IgD-negative memory B cell (primary cell): Measurements from ENCODE around the gene CEP128. TPM values are rescaled to one million over a fixed set of nuclear protein-coding genes. Genes with fewer than 3 reads are reported as not detected.

ENCODE experiments used
- H3K27ac Mint-ChIP-seq, 3 donors: one replicate each; pipeline ENCODE4 v1.8.0; 2020 to 2022; ENCODE audit warnings: mild to moderate bottlenecking in 3 of 3, mixed read lengths in 3 of 3, moderate library complexity in 1 of 3
- H3K27me3 Mint-ChIP-seq: one replicate; pipeline ENCODE4 v1.8.0; 2021; ENCODE audit warnings: mixed read lengths
- H3K36me3 Mint-ChIP-seq: one replicate; pipeline ENCODE4 v1.8.0; 2020; ENCODE audit warnings: mild to moderate bottlenecking, mixed read lengths
- H3K4me1 Mint-ChIP-seq, 3 donors: one replicate each; pipeline ENCODE4 v1.8.0; 2020 to 2022; ENCODE audit warnings: mixed read lengths in 3 of 3, mild to moderate bottlenecking in 1 of 3
- H3K4me3 Mint-ChIP-seq, 4 donors: one replicate each; pipeline ENCODE4 v1.8.0; 2020 to 2022; ENCODE audit warnings: mild to moderate bottlenecking in 4 of 4, mixed read lengths in 4 of 4, moderate library complexity in 3 of 4
- H3K9me3 Mint-ChIP-seq, 3 donors: one replicate each; pipeline ENCODE4 v1.8.0; 2020 to 2021; ENCODE audit warnings: mixed read lengths in 3 of 3, mild to moderate bottlenecking in 1 of 3
- polyA plus RNA-seq: library from polyadenylated mRNA; unstranded; fragments of 300-500 nt; fragmentation: Illumina TruSeq; gene quantifications from one replicate; pipeline ENCODE4 v1.2.3, GENCODE V29; 2021

The CEP128 gene
- polyA plus RNA-seq, 1 donor from 2014 or later, result 2.8 TPM

DNA sequence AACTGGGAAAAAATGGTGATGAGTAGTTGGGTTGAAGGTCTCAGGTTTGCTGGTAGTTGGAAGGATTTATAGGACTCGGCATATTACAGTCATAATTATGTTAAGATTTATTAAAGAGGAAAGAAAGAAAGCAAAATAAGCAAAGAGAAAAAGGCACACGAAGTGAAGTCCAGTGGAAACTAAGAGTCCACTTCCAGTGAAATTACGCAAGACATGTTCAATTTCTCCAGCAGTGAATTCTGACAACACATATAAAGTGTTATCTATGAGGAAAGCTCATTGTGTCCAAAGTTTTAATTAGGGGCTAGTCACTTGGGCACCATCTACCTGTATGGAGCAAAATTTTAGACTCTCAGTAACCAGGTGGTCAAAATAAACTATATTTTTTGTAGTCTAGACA is 143.3 kb downstream of the CEP128 start:
- no peaks in the 10 kb centered on the region for H3K4me1 Mint-ChIP-seq
- no peaks in the 10 kb centered on the region for H3K27me3 Mint-ChIP-seq
- peaks cover 8 to 15% (median 9%) of the 10 kb centered on the region in 3 donors for H3K9me3 Mint-ChIP-seq
- H3K36me3 Mint-ChIP-seq, result peaks cover 9% of the 10 kb centered on the region
- no peak overlapping the region for H3K27ac Mint-ChIP-seq
- no peak overlapping the region for H3K4me3 Mint-ChIP-seq

DNA sequence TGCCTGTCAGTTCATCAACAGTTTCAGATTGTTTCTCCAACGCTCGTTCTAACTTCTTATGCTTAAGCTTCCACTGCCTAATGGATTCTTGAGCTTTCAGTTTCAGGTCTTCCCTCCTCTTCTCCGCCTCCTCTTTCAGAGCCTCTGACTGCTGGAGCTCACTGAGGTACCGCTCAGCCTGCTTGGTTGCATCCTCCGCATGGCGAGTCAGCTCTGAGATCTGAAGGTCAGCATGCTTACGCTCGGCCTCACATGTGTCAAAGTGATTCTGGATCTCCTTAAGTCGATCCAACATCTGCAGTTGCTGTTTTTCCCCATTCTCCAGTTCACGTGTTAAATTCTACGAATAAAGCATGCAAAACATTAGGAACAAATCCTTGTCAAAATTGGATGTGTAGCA is 148.8 kb downstream of the CEP128 start:
- Mint-ChIP-seq H3K4me3 (no peak overlapping the region), H3K27ac (no peak overlapping the region)

DNA sequence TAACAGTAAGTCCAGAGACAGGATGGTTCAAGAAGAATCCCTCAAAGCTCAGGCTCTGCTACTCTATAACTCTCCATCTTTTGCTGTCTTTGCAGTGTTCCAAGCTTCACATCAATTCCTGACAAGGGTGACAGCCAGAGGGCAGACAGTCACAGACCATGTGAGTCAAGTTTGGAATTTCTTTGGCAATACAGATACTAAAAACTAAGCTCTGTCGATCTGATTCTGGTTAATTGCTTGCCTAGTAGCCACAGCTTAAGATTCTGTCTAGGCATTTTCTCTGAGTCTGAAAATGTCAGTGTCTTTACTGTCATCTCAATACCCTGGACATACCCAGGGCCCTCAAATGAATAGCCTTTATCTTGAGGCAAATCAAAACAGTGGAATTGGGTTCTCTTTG is 153.7 kb downstream of the CEP128 start:
- H3K4me1 Mint-ChIP-seq, result no peaks in the 10 kb centered on the region
- H3K4me3 Mint-ChIP-seq, result no peak overlapping the region
- H3K36me3 Mint-ChIP-seq, result peaks cover 8% of the 10 kb centered on the region
- H3K27me3 Mint-ChIP-seq, result no peaks in the 10 kb centered on the region
- no peaks in the 10 kb centered on the region for H3K9me3 Mint-ChIP-seq
- no peak overlapping the region for H3K27ac Mint-ChIP-seq

More for the DNA sequence above, 148.8 kb downstream of the CEP128 start:
- Mint-ChIP-seq H3K36me3 (peaks cover 10% of the 10 kb centered on the region), H3K27me3 (no peaks in the 10 kb centered on the region), H3K4me1 (no peaks in the 10 kb centered on the region), H3K9me3 (no peaks in the 10 kb centered on the region)

DNA sequence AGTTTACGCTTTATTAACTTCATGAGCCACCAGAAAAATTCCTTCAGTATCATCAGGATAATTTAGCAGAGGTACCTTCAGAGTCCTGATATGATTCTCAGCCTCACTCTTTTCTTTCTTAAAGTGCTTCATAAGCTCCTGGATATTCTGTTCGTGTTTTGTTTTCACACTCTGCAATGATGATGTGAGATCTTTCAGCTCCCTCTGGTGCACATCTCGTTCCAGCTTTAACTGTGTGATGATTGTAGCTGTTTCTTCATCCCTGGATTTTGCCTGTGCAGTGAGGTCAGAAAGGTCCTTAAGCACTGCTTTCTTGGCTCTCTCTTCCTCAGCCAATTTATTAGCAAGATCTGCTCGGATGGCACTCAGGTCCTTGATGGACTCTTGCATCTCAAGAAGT is 156.7 kb downstream of the CEP128 start:
- Mint-ChIP-seq H3K36me3 (peaks cover 5% of the 10 kb centered on the region), H3K9me3 (no peaks in the 10 kb centered on the region)

DNA sequence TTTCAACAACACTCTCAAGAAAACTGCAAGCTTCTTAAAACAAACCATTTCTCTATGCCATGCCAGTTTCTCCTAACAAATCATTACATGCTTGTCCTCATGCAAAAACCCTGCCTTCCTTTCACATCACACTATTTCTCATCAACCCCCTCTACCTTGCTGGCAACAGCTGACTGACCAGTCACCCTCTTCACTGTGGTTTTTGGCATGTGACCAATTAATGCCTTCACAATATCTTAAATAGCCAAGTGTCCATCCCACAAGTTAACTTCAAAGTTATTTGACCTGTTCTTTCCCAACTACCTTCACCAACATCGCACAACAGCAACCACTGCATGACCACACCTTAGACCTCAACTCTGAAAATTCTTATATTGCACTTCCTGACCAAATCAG is 159.6 kb downstream of the CEP128 start:
- Mint-ChIP-seq H3K27me3 (no peaks in the 10 kb centered on the region), H3K27ac (no peak overlapping the region), H3K36me3 (peaks cover under 1% of the 10 kb centered on the region), H3K9me3 (no peaks in the 10 kb centered on the region), H3K4me1 (no peaks in the 10 kb centered on the region), H3K4me3 (no peak overlapping the region)

More for the DNA sequence above, 156.7 kb downstream of the CEP128 start:
- H3K4me1 Mint-ChIP-seq, result no peaks in the 10 kb centered on the region
- no peak overlapping the region for H3K27ac Mint-ChIP-seq
- H3K27me3 Mint-ChIP-seq, result no peaks in the 10 kb centered on the region
- no peak overlapping the region for H3K4me3 Mint-ChIP-seq

DNA sequence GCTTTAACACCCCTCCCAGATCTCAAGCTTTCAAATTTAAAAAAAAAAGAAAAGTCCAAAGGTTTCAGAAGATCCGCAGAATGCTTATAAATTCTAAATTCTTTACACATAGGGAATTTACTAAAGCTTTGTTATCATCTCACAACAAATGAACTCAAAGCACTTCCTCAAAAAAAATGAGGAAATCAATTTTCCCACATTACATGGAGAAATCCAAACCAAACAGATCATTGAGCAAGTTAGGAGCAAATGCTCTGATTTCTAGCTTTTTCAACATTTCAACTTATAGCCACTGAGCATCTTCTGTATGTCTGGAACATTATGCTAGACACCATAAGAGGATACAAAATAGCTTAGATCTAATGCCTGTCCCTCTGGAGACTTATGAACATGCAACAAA is 161.0 kb downstream of the CEP128 start:
- H3K9me3 Mint-ChIP-seq, result no peaks in the 10 kb centered on the region
- no peak overlapping the region for H3K27ac Mint-ChIP-seq
- H3K27me3 Mint-ChIP-seq, result no peaks in the 10 kb centered on the region
- H3K4me1 Mint-ChIP-seq, result no peaks in the 10 kb centered on the region
- H3K36me3 Mint-ChIP-seq, result peaks cover 1% of the 10 kb centered on the region
- no peak overlapping the region for H3K4me3 Mint-ChIP-seq

DNA sequence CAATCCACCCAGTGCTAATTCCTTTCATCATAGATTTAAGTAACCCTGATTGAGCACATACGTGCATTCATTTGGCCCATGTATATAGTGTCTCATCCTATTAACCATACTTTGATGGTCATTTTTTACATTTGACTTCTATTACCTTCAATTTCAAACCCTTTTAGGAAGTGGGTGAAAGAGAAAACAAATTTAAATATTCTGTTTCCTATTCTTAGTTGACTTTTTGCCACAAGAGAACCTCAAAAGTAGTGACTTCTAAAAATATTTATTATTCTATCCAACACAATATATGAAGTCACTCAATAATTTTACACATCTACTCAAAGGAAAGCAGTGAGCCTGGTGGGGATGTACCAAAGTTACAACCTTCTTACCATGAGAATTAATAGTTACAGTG is 164.9 kb downstream of the CEP128 start:
- H3K36me3 Mint-ChIP-seq, result peaks cover 1% of the 10 kb centered on the region
- H3K4me1 Mint-ChIP-seq, result no peaks in the 10 kb centered on the region
- H3K27ac Mint-ChIP-seq, result no peak overlapping the region
- no peak overlapping the region for H3K4me3 Mint-ChIP-seq
- no peaks in the 10 kb centered on the region for H3K9me3 Mint-ChIP-seq
- no peaks in the 10 kb centered on the region for H3K27me3 Mint-ChIP-seq

DNA sequence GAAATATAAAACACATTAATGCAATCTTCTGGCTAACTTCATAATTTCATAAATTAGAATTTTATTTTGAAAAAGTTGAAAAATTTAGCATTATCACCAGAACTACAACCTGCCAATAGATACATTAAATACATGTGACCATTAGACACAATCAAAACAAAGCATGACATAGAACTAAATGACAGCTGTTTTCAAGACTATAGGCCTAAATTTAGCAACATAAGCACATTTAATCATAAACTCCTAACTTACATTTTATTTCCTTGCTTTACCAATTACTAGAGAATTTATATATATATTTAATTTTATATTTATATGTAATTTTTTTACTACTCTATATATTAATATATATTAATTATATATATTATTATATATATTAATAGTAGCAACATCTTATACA is 165.4 kb downstream of the CEP128 start:
- Mint-ChIP-seq H3K36me3 (peaks cover 1% of the 10 kb centered on the region), H3K27me3 (no peaks in the 10 kb centered on the region), H3K4me3 (no peak overlapping the region), H3K9me3 (no peaks in the 10 kb centered on the region), H3K4me1 (no peaks in the 10 kb centered on the region), H3K27ac (no peak overlapping the region)

DNA sequence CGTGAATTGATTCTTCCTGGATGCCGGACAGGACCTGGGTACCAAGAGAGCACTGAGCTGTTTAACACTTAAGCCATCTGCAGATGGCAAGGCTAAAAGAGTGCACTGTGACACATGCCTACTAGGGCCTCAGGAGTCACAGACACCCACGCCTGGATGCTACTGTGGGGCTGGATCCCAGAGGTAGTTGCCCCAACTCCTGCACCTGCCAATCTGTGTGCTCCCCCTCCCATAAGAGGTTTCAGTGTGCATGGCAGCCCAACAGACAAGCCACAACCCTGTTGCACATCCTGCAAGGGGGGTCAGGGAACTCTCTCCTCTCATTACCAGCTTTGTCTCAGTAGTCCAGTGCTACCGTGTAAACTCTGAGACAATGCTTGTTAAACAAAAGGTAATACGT is 169.0 kb downstream of the CEP128 start:
- Mint-ChIP-seq H3K4me1 (no peaks in the 10 kb centered on the region), H3K27me3 (no peaks in the 10 kb centered on the region), H3K36me3 (peaks cover 3% of the 10 kb centered on the region)

DNA sequence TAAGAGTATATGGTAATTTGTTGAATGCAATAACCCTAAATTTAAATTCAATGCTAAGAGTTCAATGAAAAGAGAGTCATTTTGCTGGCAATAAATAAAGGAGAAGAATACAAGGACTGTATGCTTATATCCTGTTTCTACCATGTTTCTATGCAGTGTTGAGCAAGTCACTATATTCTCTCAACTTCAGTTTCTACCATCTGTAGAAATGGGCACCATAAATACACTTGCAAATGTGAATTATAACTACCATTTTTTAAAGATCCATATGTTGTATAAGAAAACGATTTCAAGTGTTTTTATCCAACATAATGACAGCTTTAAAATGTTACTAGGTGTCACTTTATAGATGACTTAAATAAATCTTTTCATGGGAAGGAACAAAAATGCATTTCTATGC is 170.3 kb downstream of the CEP128 start:
- Mint-ChIP-seq H3K4me1 (no peaks in the 10 kb centered on the region), H3K36me3 (peaks cover 2% of the 10 kb centered on the region), H3K27me3 (no peaks in the 10 kb centered on the region), H3K27ac (no peak overlapping the region), H3K4me3 (no peak overlapping the region), H3K9me3 (no peaks in the 10 kb centered on the region)

More for the DNA sequence above, 169.0 kb downstream of the CEP128 start:
- H3K4me3 Mint-ChIP-seq, result no peak overlapping the region
- no peaks in the 10 kb centered on the region for H3K9me3 Mint-ChIP-seq
- no peak overlapping the region for H3K27ac Mint-ChIP-seq

DNA sequence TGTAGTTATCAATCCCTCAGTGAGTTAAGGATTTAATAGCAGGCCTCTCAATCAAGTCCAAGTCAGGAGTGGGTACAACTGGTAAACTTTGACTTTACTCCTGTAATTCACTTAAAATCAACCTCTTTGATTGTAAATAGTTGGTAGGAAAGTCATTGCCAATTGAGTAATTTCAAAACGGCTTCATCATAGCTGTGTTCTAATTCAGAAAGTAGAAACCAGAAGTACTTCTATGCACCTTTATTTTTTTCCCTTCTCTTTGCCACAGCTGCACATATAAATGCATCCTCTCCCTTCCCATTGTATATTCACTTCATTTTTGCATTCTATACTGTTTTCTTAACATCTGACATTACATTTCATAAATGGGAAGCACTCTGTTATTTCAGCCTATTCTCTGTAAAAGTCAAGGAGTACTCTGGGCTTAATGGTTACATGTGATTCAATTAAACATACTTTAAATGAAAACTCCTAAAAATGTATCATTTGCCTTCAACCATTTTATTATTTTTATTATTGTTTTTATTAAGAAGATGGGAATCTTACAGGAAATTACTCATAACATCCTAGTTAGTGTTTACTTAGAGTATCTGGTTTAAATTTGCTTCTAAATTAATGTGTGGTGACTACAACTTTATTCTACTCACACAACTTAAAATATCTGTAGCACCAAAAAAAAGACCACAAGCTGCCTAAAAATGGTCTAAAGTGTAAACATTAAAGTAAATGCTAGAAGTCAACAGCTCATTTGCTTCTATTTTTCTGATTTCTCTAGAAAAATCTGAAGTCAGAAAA is 171.2 kb downstream of the CEP128 start:
- H3K27me3 Mint-ChIP-seq, result no peaks in the 10 kb centered on the region
- no peaks in the 10 kb centered on the region for H3K9me3 Mint-ChIP-seq
- H3K27ac Mint-ChIP-seq, result no peak overlapping the region
- H3K36me3 Mint-ChIP-seq, result peaks cover 2% of the 10 kb centered on the region
- no peak overlapping the region for H3K4me3 Mint-ChIP-seq
- H3K4me1 Mint-ChIP-seq, result no peaks in the 10 kb centered on the region

DNA sequence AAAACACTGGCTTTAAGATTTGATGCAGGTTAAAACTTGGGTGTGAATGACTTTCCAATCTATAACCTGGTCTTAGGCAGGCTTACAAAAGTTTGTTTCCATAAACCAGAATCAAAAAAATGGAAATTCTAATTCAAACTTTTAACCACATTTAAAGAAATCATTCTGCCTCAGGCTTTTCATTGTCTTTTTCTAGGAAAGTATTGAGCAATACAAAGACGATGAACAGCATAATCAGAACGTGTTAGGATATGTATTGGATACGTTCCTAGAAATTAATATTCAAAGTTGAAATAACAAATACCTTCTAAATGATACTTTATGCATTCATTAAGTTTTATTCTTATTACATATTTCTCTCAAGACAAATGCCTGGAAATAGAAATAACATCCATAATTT is 172.9 kb downstream of the CEP128 start:
- Mint-ChIP-seq H3K36me3 (peaks cover 7% of the 10 kb centered on the region), H3K27ac (no peak overlapping the region), H3K9me3 (no peaks in the 10 kb centered on the region)

DNA sequence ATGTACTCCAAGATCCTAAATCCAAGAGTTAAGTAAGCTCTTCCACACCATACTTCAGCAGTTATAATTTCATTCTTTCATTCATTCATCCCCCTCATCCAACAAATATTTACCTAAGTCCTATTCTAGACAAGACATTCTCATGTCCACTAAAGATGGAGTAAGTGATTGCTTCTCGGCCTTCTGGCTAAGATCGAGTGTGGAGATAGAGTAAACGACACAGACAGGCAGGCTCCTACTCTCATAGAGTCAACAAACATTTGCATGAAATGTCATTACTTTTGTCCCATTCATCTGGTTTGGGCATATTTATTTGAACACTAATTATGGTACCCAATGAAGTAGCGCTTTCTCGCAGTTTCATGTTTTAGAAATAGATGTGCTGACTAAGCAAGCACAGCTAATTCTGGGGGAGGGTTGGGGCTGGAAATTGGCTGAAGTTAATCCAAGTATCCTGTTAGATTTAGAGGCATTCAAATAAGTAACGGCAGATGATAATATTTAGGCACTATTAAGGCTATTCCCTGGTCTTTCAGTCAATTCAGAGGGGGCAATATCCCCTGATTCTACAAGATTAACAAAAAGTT is 176.5 kb downstream of the CEP128 start:
- no peak overlapping the region for H3K27ac Mint-ChIP-seq
- peaks cover 7% of the 10 kb centered on the region for H3K36me3 Mint-ChIP-seq
- H3K9me3 Mint-ChIP-seq, result no peaks in the 10 kb centered on the region
- no peak overlapping the region for H3K4me3 Mint-ChIP-seq
- H3K27me3 Mint-ChIP-seq, result no peaks in the 10 kb centered on the region
- H3K4me1 Mint-ChIP-seq, result no peaks in the 10 kb centered on the region

More for the DNA sequence above, 172.9 kb downstream of the CEP128 start:
- H3K4me1 Mint-ChIP-seq, result no peaks in the 10 kb centered on the region
- no peak overlapping the region for H3K4me3 Mint-ChIP-seq
- H3K27me3 Mint-ChIP-seq, result no peaks in the 10 kb centered on the region

DNA sequence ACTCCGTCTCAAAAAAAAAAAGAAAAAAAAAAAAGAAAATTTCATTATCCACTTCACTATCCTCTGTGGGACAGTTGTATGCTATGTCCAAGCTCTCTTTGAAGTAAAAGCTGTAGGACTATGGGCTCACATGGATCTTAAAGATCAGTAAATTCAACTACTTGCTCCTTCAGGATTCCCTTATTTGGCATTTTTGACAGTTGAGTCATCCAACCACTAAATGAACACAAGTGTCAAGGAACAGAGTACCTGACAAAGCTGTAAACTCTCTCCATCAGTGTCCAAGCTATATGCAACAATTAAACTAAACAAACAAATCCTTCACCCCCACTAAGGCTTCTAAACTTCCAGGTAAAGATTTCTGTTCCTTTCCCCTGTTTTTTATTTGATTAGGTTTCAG is 177.0 kb downstream of the CEP128 start:
- H3K4me1 Mint-ChIP-seq, result no peaks in the 10 kb centered on the region
- peak overlapping the region in 1 of 4 donors; percentile 10 for H3K4me3 Mint-ChIP-seq
- peaks cover 7% of the 10 kb centered on the region for H3K36me3 Mint-ChIP-seq
- no peaks in the 10 kb centered on the region for H3K27me3 Mint-ChIP-seq
- H3K9me3 Mint-ChIP-seq, result no peaks in the 10 kb centered on the region
- no peak overlapping the region for H3K27ac Mint-ChIP-seq

DNA sequence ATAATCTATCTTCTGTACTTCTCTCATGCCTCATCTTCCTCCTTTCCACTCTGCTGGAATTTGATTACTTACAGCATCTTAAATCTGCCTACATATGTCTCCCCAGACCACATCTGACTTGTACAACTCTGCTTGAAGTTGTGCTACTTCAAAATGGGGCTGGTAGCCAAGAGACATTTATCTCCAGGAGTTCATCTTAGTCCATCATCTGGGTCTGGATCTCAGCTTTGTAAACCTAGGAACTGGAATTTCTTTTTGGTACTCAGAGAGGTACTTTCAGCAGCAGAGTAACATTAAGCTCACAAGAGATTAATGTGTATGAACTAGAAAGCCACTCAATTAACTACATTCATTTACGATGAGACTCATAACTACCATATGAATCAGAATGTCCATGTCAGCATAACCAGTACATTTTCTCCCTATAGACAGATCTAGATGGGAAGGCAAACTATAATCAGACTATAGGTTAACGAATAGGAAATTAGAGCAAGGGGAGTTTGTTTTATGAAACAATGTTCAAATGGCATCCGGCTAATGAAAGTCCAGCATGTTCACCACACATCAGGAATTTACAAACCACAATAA is 178.8 kb downstream of the CEP128 start:
- no peak overlapping the region for H3K27ac Mint-ChIP-seq
- H3K4me3 Mint-ChIP-seq, result no peak overlapping the region
- H3K27me3 Mint-ChIP-seq, result no peaks in the 10 kb centered on the region
- peaks cover 7% of the 10 kb centered on the region for H3K36me3 Mint-ChIP-seq
- no peaks in the 10 kb centered on the region for H3K9me3 Mint-ChIP-seq
- no peaks in the 10 kb centered on the region for H3K4me1 Mint-ChIP-seq

DNA sequence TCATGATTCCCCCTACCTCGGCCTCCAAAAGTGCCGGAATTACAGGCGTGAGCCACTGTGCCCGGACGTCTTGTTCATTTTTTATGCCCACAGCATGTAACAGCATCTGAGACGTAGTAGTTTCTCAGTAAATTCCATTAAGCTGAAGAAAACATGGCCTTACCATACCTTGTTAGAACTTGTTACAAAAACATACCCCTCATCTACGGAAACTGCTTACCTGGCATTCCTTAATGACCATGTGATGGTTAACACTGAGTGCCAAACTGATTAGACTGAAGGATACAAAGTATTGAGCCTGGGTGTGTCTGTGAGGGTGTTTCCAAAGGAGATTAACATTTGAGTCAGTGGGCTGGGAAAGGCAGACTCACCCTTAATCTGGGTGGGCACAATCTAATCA is 186.8 kb downstream of the CEP128 start:
- H3K27me3 Mint-ChIP-seq, result no peaks in the 10 kb centered on the region
- no peak overlapping the region for H3K4me3 Mint-ChIP-seq
- H3K27ac Mint-ChIP-seq, result no peak overlapping the region
- no peaks in the 10 kb centered on the region for H3K9me3 Mint-ChIP-seq
- peaks cover 7% of the 10 kb centered on the region for H3K36me3 Mint-ChIP-seq
- H3K4me1 Mint-ChIP-seq, result no peaks in the 10 kb centered on the region
